ENCODE results near the gene SGMS1.

DNA sequence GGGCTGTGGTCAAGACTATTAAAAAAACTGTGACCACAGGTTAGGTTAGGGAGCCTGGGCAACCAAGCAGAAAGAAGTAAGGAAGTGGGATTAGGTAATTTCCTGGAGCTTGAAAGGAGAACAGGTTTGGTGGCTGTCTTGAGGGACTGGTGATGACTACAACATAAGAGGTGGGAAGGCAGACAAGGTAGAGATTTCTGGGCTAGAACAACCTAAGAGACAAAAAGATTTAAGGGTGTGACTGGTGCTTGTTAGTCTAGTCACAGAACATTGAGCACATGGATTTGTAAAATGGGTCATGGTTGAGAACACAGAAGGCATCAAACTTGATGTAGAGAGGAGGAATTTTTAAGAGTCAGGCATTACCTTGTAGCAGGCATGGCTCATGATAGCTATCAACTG, 248.7 kb downstream of the SGMS1 start:
- TF ChIP-seq, protein P1, sequence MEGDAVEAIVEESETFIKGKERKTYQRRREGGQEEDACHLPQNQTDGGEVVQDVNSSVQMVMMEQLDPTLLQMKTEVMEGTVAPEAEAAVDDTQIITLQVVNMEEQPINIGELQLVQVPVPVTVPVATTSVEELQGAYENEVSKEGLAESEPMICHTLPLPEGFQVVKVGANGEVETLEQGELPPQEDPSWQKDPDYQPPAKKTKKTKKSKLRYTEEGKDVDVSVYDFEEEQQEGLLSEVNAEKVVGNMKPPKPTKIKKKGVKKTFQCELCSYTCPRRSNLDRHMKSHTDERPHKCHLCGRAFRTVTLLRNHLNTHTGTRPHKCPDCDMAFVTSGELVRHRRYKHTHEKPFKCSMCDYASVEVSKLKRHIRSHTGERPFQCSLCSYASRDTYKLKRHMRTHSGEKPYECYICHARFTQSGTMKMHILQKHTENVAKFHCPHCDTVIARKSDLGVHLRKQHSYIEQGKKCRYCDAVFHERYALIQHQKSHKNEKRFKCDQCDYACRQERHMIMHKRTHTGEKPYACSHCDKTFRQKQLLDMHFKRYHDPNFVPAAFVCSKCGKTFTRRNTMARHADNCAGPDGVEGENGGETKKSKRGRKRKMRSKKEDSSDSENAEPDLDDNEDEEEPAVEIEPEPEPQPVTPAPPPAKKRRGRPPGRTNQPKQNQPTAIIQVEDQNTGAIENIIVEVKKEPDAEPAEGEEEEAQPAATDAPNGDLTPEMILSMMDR (IDR thresholded peaks at IDR 0.05; ENCODE audit: poor library complexity, severe bottlenecking) = no peak
- TF ChIP-seq, protein P2, sequence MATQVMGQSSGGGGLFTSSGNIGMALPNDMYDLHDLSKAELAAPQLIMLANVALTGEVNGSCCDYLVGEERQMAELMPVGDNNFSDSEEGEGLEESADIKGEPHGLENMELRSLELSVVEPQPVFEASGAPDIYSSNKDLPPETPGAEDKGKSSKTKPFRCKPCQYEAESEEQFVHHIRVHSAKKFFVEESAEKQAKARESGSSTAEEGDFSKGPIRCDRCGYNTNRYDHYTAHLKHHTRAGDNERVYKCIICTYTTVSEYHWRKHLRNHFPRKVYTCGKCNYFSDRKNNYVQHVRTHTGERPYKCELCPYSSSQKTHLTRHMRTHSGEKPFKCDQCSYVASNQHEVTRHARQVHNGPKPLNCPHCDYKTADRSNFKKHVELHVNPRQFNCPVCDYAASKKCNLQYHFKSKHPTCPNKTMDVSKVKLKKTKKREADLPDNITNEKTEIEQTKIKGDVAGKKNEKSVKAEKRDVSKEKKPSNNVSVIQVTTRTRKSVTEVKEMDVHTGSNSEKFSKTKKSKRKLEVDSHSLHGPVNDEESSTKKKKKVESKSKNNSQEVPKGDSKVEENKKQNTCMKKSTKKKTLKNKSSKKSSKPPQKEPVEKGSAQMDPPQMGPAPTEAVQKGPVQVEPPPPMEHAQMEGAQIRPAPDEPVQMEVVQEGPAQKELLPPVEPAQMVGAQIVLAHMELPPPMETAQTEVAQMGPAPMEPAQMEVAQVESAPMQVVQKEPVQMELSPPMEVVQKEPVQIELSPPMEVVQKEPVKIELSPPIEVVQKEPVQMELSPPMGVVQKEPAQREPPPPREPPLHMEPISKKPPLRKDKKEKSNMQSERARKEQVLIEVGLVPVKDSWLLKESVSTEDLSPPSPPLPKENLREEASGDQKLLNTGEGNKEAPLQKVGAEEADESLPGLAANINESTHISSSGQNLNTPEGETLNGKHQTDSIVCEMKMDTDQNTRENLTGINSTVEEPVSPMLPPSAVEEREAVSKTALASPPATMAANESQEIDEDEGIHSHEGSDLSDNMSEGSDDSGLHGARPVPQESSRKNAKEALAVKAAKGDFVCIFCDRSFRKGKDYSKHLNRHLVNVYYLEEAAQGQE (IDR thresholded peaks at IDR 0.05; ENCODE audit: borderline replicate concordance) = no peak
- TF ChIP-seq POLR2AphosphoS5 (IDR thresholded peaks at IDR 0.05) (no peak), EZH2 (IDR thresholded peaks at IDR 0.05; ENCODE audit: borderline replicate concordance, insufficient read depth, low read length, poor library complexity, severe bottlenecking) (no peak), TAF1 (IDR thresholded peaks at IDR 0.05; ENCODE audit: low read depth) (no peak), EP300 (conservative IDR thresholded peaks at IDR 0.05; ENCODE audit: poor library complexity, severe bottlenecking) (no peak), MXI1 (conservative IDR thresholded peaks at IDR 0.05; ENCODE audit: poor library complexity, severe bottlenecking) (no peak), RAD21 (conservative IDR thresholded peaks at IDR 0.05) (no peak)

All from neural cell (in vitro differentiated cells).